Nephron (organoid): Measurements from ENCODE around the gene FAM120B.

Source experiments
- H3K27ac Mint-ChIP-seq, 3 experiments: 2 replicates each; pipeline ENCODE4 v1.8.0; 2020; ENCODE audit warnings: mixed read lengths in 3 of 3, mild to moderate bottlenecking in 2 of 3, moderate library complexity in 1 of 3
- H3K27me3 Mint-ChIP-seq: 2 replicates; pipeline ENCODE4 v1.8.0; 2021; ENCODE audit warnings: low read depth, mild to moderate bottlenecking, moderate library complexity, mixed read lengths
- H3K36me3 Mint-ChIP-seq: 2 replicates; pipeline ENCODE4 v1.8.0; 2020; ENCODE audit warnings: low read depth, mixed read lengths
- H3K4me1 Mint-ChIP-seq: 2 replicates; pipeline ENCODE4 v1.8.0; 2020; ENCODE audit warnings: mixed read lengths
- H3K4me3 Mint-ChIP-seq, 3 experiments: 2 replicates each; pipeline ENCODE4 v1.8.0; 2020; ENCODE audit warnings: mild to moderate bottlenecking in 3 of 3, mixed read lengths in 3 of 3, moderate library complexity in 2 of 3
- H3K9me3 Mint-ChIP-seq: 2 replicates; pipeline ENCODE4 v1.8.0; 2020; ENCODE audit warnings: mixed read lengths
- CTCF ChIP-seq, 3 experiments: fragments of 200-600 bp; sonication (generic); IDR thresholded peaks; one replicate each; pipeline ENCODE4 v1.5.0; 2021; ENCODE audit warnings: antibody characterized with exemption in 3 of 3; ENCODE audit not compliant: unreplicated experiment in 3 of 3

Gene FAM120B

DNA sequence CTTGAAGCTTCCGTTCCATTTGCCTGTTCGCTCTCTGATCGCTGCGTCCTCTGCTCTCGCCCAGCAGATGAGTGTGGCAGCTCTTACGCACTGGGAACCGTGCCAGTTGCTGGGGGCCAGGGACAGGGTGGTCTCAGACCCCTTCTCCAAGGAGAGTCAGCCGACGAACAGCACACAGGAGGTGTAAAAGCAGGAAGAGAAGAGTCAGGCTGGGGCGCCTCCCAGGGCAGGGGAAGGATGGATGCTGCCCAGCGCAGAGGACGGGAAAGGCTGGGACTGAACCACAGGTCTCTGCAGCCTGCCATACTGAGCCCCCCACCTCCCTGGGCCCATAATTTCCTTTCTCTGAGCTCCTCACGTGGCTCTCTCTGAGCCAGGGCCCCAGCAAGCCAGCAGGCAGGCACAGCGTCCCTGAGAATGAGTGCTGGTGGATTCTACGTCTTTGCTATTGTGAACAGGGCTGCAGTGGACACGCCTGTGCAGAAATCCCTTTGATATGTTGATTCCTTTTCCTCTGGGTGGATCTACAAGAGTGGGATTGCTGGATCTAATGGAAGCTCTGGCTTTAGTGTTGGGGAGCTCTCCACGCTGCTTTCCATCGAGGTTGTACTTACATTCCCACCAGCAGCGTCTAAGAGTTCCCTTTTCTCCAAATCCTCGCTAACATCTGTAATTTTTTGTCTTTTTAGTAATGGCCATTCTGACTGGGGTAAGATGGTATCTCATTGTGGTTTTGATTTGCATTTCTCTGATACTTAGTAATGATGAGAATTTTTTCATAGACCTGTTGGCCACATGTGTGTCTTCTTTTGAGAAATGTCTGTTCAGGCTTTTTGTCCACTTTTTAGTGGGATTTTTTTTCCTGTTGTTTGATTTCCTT is 142.4 kb downstream of the FAM120B start:
- TF ChIP-seq CTCF (IDR thresholded peaks at IDR 0.05; ENCODE audit: unreplicated experiment in 3 of 3): no peak
- peaks cover 26% of the 10 kb centered on the region for H3K27me3 Mint-ChIP-seq
- H3K36me3 Mint-ChIP-seq: no peaks in the 10 kb centered on the region
- H3K4me3 Mint-ChIP-seq: no peak overlapping the region
- no peak overlapping the region for H3K27ac Mint-ChIP-seq
- H3K4me1 Mint-ChIP-seq: peaks cover 20% of the 10 kb centered on the region
- no peaks in the 10 kb centered on the region for H3K9me3 Mint-ChIP-seq

GRCh38 chr6:170449835-170450753 is 143.5 kb downstream of the FAM120B start:
- Mint-ChIP-seq H3K36me3 (no peaks in the 10 kb centered on the region), H3K4me3 (no peak overlapping the region), H3K27ac (no peak overlapping the region), H3K27me3 (peaks cover 25% of the 10 kb centered on the region), H3K9me3 (no peaks in the 10 kb centered on the region), H3K4me1 (peaks cover 20% of the 10 kb centered on the region)
- no peak for TF ChIP-seq CTCF (IDR thresholded peaks at IDR 0.05; ENCODE audit: unreplicated experiment in 3 of 3)

GRCh38 chr6:170450916-170451761 is 144.6 kb downstream of the FAM120B start:
- peaks cover 11% of the 10 kb centered on the region for H3K4me1 Mint-ChIP-seq
- H3K36me3 Mint-ChIP-seq: no peaks in the 10 kb centered on the region
- TF ChIP-seq CTCF (IDR thresholded peaks at IDR 0.05; ENCODE audit: unreplicated experiment in 3 of 3): no peak
- H3K9me3 Mint-ChIP-seq: no peaks in the 10 kb centered on the region
- H3K27ac Mint-ChIP-seq: no peak overlapping the region
- peaks cover 25% of the 10 kb centered on the region for H3K27me3 Mint-ChIP-seq
- H3K4me3 Mint-ChIP-seq: no peak overlapping the region

GRCh38 chr6:170451762-170452651 is 145.4 kb downstream of the FAM120B start:
- no peaks in the 10 kb centered on the region for H3K36me3 Mint-ChIP-seq
- H3K27ac Mint-ChIP-seq: no peak overlapping the region
- peaks cover 10% of the 10 kb centered on the region for H3K4me1 Mint-ChIP-seq
- no peak overlapping the region for H3K4me3 Mint-ChIP-seq
- peaks cover 24% of the 10 kb centered on the region for H3K27me3 Mint-ChIP-seq
- TF ChIP-seq CTCF (IDR thresholded peaks at IDR 0.05; ENCODE audit: unreplicated experiment in 3 of 3): no peak
- H3K9me3 Mint-ChIP-seq: no peaks in the 10 kb centered on the region
